Stimulated activated CD4-positive, alpha-beta T cell treated with anti-CD3 and anti-CD28 coated beads, Interleukin-12 subunit alpha, Interleukin-12 subunit beta, amount 100 ng/mL, for 4 hours (primary cell): ENCODE results near the gene CCL13.
A peak's percentile ranks its signal among the peaks of the same experiment; 100 is the strongest.
"Not testable (repeated sequence)": the region's sequence is repeated elsewhere in the genome, so short reads cannot be mapped to it uniquely, and the experiment has no call there.

Source experiments
- DNase-seq: peaks from one replicate; pipeline ENCODE4 v3.0.0-alpha.2; 2020

The CCL13 gene

DNA sequence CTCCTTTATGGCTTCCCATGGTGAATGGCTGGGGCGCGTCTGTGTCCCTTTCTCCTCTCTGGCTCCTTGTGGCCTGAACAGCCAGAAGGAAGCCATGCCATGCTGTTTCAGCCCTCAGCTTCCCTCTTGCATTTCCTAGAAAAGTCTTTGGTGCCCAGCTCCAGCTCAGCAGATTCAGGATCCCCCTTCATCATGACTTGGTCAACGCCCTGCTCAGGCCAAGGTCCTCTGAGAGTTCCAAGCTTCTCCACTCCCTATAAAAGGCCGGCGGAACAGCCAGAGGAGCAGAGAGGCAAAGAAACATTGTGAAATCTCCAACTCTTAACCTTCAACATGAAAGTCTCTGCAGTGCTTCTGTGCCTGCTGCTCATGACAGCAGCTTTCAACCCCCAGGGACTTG, at the start of gene CCL13:
Gene CCL13, plus strand, starts transcription at position 287 of the 400 bp plus-strand sequence. Its CDS starts 47 bp downstream, at position 334.
- no peak for DNase-seq

DNA sequence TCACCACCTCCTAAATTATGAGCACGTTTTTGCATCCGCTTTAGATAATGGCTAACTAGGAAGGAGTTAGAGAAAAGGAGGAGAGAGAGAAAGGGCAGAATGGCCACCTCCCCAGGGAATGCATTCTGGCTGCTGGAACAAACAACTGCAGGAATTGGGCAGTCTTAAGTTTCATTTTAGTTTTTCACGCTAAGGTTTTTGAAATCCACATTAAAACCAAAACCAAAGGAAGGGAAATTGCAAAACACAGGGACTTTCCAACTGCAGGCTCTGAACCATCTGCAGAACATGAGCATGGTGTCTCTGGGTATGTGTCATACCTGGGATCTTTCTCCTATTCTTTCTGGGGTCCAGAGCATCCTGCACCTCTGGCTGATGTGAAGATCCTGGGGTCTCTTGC, 49.2 kb upstream of the CCL13 start:
- DNase-seq: no peak

DNA sequence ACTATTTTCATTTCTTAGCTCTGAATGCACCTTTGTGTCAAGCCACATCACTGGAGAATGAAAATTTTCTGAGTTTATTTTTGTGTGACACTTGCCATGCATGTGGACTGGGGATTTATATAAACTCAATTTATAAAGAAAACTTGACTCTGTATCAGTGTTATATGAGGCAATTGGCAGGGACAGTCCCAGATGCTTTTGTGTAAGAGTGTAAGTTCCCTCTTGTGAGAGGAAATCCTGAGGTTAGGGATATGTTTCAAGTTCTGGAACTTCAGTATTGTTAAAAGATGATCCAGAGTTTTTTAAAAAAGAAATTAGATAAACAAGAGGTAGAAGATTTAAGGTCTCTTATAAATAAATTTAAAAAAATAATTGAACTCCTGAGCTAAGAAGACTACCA, 47.9 kb upstream of the CCL13 start:
- DNase-seq: no peak

DNA sequence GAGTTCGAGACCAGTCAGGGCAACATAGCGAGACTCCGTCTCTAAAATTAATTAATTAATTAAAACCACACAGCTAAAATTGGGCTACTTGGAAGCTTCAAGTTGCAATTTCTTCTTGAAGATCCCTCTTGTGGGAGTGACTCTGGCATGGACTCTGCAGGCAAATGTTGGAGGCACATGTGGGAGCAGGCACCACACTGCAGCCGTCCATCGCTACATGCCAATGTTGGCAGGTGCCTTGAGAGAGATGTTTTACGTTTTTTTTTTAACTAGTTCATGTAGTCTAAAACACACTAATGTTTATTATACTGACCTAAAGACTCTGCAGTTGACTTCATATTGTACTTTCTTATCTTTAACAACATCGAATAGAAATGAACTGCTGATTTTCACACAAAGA, 45.0 kb upstream of the CCL13 start:
- DNase-seq: no peak

DNA sequence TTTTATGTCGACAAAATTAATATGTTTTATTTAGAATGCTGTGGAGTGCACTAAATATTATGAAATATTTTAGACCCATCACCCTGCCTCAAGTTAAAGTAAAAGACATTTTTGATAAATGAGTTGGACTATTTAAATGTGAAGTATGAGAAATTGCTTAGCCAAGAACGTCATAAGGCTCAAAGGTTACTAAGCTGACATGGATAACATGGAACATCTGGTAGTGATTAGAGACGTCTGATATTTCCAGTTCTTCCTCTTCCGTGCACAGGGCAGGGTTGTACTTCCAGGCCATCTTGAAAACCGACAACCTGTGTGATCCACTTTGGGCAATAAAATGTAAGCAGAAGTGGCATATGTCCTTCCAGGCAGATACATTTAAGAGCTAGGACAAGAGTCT, 44.2 kb upstream of the CCL13 start:
- DNase-seq: no peak

DNA sequence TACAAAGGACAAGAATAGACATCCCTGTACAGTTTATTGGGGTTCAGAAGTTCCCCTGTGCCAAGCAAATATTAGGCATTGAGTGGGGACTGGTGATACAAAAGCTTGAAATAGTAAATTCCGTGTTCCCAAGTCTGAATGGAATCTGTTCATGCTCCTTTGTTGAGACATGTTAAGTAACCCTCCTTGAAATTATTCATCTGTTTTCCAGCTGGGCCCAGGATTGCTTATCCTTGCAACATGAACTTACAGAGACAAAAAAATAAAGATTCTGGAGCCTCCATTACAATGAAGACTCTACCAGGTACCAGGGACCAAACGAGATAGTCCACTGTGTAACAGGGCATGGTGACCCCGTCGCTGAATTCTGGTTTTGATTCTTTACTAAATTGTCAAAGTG, 43.1 kb upstream of the CCL13 start:
- no peak for DNase-seq

DNA sequence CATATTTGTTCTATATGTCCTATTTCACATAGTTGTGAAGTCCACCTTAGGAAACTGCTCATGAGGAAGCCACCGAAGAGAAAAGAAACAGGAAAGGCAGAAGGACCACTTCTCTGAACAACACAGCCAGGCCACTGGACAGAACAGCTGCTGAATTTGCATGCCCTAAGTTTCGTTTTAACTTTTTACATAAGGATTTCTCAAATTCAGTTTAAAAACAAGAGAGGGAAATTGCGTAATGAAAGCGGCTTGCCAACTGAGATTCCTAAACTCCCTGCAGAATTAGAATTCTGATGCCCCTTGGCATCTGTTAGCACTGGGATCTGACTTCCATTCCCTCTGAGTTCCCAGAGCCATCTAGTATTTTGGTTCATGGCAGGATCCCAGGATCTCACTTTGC, 42.0 kb upstream of the CCL13 start:
- DNase-seq: no peak

DNA sequence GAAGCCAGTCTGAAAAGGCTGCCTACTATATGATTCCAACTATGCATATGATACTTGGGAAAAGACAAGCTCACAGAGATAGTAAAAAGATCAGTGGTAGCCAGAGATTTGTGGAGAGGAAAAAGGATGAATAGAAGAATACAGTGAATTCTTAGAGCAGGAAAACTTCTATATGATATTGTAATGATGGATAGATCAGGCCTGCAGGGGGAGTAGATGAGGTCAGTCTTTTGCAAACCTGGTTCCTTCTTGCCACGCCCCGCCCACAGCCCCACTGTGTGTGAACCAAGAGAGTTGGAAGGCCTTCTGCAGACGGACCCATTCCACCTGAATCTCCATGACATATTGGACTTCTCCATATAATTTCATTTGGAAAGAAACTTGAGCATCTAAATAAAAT, 37.8 kb upstream of the CCL13 start:
- no peak for DNase-seq

DNA sequence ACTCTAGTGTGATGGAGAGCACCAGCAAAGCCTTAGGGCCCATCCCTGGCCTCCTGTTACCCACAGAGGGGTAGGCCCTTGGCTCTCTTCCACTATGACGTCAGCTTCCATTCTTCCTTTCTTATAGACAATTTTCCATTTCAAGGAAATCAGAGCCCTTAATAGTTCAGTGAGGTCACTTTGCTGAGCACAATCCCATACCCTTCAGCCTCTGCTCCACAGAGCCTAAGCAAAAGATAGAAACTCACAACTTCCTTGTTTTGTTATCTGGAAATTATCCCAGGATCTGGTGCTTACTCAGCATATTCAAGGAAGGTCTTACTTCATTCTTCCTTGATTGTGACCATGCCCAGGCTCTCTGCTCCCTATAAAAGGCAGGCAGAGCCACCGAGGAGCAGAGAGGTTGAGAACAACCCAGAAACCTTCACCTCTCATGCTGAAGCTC, 37.2 kb upstream of the CCL13 start, which contains the start of gene CCL8:
Gene CCL8, plus strand, starts transcription at position 397 of the 445 bp plus-strand sequence. CDS start 67 bp downstream, outside the sequence.
- no peak for DNase-seq

DNA sequence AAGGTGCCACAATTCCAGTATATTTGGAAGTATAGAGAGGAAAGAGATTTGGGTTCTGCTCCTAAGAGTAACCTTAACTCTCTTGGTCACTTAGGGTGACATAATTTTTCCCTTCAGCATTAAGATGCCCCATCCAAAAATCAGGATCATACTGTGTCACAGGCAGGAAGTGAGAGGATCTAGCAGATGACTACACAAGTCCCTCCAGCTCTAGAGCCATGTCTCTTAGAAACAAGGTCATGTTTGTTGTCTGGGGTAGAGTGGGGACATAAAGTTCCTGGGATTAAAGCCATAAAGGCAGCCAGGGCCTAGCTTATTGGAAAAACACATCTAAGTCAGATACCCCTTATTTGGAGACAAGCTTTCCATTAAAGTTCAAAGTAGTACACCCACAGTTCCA, 34.3 kb upstream of the CCL13 start:
- DNase-seq: no peak

DNA sequence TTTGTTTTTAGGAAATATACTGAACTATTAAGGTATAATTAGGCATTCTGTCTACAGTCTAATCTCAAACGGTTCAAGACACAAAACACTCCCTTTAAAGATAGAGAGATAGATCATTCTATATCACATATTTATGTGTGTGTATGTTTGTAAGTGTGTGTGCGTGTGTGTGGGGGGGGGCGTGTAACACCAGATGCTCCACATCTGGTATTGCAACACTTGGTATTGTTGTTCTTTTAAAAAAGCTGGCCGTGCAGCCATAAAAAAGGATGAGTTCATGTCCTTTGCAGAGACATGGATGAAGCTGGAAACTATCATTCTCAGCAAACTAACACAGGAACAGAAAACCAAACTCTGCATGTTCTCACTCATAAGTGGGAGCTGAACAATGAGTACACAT, 28.7 kb upstream of the CCL13 start:
- not testable (repeated sequence) for DNase-seq

DNA sequence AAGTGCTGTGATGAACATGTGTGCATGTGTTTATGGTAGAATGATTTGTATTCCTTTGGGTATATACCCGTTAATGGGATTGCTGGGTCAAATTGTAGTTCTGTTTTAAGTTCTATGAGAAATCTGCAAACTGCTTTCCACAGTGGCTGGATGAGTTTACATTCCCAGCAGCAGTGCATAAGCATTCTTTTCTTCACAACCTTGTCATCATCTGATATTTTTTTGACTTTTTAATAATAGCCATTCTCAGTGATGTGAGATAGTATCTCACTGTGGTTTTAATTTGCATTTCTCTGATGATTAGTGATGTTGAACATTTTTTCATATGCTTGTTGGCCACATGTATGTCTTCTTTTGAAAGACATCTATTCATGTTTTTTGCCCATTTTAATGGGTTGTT, 18.6 kb upstream of the CCL13 start:
- no peak for DNase-seq

DNA sequence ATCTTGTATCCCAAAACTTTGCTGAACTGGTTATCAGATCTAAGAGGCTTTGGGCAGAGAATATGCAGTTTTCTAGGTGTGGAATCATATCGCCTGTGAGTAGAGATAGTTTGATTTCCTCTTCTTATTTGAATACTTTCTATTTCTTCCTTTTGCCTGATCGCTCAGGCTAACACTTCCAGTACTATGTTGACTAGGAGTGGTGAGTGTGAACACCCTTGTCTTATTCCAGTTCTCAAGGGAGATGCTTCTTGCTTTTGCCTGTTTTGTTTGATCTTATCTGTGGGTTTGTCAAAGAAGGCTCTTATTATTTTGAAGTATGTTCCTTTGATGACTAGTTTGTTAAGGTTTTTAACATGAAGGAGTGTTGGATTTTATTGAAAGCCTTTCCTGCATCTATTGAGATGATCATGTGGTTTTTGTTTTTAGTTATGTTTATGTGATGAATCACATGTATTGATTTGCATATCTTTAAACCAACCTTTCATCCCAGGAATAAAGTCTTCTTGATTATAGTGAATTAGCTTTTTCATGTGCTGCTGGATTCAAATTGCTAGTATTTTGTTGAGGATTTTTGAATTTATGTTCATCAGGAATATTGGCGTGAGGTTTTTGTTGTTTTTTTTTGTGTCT, 17.0 kb upstream of the CCL13 start:
- no peak for DNase-seq

DNA sequence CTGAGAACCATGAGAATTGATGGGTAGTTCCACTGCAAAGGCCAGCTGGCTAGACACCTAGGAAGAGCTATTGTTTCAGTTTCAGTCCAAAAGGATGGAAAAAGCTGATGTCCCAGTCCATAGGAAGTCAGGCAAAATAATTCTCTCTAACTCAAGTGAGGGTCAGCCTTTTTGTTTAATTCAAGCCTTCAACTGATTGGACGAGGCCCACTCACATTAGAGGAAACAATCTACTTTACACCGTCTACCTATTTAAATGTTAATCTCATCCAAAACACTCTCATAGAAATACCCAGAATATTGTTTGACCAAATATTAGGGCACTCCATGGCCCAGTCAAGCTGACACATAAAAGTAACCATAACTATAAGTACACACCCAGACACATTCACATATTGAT, 14.4 kb upstream of the CCL13 start:
- DNase-seq: no peak

DNA sequence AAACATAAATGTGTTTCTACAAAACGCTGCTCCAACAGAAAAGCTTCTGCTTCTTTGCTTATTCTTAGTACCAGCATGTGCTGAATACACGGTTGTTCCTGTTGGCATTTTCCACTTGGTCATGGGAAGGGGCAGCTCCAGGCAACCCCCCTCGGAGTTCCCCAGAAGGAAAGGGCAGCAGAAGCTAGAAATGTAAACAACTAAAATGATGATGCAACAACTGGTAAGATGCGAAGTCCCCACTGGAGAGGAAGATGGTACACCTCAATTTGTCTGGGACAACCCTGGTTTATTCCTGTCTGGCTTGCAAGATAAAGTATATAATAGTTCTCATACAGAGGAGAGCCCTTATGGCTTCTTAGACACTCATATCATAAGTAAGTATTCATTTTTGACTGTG, 9.2 kb upstream of the CCL13 start:
- no peak for DNase-seq

DNA sequence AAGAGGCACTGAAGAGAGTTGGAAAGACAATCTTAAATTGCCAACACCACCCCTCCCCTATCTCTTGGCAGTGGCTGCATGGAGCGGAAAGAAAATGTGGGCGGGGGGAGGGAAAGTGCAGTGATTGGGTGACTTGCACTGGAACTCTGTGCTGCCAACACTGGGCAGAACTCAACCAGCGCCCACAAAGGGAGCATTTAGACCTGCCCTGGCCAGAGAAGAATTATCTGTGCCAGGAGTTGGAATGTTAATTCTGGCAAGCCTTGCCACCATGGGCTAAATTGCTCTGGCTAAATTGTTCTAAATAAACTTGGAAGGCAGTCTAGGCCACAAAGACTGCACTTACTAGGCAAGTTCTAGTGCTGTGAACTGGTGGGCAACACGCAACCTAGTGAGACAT, 6.5 kb upstream of the CCL13 start:
- no peak for DNase-seq

DNA sequence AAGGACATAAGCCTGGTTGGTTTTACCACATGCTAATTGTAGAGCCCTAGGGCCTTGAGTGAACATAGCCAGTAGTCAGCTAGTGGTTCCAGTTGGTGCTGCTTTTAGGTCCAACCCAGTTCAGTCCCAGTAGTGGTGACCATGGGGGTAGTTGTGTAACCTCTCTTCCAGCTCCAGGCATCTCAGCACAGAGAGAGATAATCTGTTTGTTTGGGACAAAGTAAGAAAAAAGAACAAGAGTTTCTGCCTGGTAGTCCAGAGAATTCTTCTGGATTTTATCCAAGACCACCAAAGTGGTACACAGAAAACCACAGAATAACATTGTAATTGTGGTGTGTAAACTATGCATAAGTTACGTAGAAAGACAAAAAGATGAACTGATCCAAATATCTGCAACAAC, 5.2 kb upstream of the CCL13 start:
- no peak for DNase-seq

DNA sequence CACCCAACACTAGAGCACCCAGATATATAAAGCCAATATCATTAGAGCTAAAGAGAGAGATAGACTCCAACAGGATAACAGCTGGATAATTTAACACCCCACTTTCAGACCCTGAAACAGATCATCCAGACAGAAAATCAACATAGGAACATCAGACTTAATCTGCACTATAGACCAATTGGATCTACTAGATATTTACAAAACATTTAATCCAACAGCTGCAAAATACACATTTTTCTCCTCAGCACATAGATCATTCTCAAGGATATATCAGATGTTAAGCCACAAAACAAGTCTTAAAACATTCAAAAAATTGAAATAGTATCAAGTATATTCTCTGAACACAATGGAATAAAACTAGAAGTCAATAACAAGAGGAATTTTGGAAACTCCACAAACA, 4.1 kb upstream of the CCL13 start:
- no peak for DNase-seq

DNA sequence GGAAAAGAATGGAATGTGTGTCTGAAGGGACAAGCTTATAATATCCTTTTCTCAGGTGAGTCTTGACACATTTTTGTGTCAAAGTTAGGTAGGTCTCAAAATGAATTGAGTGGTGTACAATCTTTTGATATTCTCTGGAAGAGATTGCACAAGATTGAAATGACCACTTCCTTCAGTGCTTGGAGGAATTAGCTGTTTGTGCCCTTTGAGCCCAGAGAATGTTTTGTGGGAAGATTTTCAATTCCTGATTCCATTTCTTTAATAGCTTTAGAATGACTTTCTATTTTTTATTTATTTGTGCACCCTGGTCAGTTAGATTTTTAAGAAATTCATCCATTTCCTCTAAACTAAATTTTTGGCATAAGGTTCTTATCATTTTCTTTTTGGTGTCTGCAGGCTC, 1.6 kb upstream of the CCL13 start:
- no peak for DNase-seq

DNA sequence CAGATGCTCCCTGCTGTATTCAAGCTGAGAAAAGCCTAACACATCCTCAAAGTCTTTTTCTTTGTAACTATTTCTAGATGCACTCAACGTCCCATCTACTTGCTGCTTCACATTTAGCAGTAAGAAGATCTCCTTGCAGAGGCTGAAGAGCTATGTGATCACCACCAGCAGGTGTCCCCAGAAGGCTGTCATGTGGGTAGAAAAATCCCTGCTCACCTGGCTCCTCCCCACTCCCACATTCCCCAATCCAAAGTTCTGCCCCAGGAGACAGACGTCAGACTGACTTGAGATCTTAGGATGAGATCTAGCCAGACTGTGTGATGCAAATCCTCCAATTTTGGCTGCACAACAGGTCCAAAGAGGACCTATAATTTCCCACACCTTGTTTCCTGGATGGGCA, 1.1 kb downstream of the CCL13 start:
- DNase-seq: no peak

DNA sequence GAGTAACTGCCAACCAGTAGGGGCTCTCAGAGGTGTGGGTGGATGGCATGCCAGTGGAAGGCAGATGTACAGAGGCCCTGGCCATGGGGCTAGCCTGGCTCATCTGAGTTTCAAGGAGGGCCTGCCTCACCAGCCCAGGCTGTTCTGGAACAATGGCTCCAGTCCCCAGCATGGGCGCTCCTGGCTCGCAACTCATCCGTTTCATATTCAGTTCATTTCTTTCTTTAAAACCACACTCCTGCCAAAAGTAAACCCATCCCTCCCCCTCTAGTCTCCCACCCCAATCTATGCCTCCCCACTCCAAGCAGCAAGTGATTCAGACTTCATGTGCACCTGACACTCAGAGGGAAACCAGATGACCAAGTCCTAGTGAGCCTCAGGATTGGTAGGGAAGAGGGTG, 2.4 kb downstream of the CCL13 start:
- DNase-seq: no peak

DNA sequence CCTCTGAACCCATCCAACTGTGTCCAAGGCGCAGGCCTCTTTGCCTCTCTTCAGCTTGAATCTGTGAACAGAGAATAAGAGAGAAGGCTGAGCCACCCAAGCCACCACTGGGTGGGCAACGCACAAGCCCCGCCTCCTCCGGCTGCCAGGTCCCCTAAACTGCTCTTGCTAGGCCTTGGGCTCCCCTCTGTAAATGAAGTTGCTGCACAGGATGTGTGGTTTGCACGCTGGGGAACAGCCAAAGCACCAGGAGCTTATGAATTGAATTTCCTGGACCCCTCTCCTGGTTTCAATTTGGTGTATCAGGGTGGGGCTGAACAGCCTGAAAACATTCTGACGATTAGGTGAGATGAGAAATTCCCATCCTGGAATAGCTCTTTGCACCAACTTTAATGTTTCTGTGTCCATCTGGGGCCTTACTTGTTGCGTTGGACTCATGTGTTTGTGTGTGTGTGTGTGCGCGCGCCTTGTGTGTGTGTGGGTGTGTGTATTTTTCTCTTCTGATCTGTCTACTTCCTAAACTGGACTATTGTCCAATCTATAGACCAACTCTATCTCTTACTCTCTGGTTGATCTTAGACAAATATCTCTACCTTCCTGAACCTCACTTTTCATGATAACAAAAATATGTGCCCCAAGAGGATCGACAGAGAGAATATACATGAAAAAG, 4.5 kb downstream of the CCL13 start:
- no peak for DNase-seq

DNA sequence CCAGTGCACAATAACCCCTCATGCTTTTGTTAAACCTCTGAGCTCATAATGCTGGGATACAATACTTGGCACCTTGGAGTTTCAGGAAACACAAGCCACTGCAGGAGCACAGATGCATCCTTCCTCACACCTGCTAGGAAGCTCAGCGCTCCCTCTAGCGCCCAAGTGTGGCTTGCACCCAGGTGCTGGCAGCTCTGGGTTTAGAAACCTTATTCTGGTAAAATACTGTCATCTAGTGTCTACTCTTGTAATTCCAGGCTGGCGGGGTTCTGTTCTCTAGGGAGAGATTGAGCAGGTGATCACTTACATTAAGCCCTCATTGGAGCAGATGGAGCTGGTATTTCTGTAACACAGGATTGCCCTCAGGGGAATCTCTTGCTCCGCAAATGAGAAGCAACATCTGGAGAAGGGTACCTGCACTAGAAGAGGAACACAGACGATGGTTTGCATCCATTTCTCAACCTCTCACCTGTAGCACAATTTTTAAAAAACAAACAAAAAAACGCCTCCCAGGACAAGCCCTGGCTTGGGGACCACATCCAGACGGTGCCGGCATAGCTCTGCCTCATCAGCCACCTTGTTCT, 5.3 kb downstream of the CCL13 start:
- DNase-seq: peak; percentile 58

DNA sequence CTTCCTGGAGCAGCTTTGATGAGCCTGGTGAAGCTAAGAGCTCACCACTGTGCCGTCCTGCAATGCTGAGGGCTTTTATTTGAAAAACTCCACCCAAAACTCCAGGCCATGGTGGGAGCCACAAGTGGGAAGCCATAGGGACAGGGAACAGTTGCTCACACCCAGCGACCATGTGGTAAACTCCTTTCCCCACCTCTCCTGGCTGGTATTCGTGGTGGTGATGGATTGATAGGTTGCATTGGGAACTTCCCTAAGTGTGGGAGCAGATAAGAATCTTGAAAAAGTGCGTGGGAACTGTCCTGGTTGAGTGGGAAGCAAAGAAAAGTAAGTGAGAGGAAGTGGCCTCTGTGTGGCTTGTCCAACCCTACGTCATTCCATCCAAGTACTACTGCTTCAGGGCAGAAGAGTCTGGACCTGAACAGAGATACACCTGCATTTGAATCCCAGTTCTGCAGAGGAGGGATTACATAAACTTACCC, 6.9 kb downstream of the CCL13 start, which contains the start of gene CCL1:
Gene CCL1, minus strand, starts transcription at position 51 of the 479 bp plus-strand sequence. CDS start 72 bp downstream, outside the sequence.
- DNase-seq: no peak
